Retina (tissue), 1 donor: ENCODE data around the gene ATRN.
"Not testable (repeated sequence)": the region's sequence is repeated elsewhere in the genome, so short reads cannot be mapped to it uniquely, and the experiment has no call there.

Experiments used
- DNase-seq: peaks from one replicate; pipeline ENCODE4 v3.0.0-alpha.2; 2016

ATRN gene

DNA sequence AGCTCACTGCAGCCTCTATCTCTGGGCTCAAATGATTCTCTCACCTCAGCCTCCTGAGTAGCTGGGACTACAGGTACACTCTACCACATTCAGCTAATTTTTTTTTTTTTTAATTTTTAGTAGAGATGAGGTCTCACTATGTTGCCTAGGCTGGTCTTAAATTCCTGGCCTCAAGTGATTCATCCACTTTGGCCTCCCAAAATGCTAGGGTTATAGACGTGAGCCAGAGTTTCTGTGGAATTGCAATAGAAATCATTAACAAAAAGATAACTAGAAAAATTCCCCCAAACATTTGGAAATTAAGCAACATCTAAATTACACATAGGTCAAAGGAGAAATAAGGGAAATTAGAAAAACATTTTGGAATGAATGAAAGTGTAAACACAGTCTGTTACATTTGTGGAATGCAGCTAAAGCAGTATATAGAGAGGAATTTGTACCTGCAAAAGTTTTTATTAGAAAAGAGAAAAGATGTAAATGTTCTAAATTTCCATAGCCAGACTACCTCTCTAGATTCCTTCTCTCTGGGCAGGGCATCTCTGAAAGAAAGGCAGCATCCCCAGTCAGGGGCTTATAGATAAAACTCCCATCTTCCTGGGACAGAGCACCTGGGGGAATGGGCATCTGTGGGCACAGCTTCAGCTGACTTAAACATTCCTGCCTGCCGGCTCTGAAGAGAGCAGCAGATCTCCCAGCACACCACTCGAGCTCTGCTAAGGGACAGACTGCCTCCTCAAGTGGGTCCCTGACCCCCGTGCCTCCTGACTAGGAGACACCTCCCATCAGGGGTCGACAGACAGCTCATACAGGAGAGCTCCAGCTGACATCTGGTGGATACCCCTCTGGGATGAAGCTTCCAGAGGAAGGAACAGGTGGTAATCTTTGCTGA is 51.3 kb downstream of the ATRN start:
- no peak for DNase-seq

DNA sequence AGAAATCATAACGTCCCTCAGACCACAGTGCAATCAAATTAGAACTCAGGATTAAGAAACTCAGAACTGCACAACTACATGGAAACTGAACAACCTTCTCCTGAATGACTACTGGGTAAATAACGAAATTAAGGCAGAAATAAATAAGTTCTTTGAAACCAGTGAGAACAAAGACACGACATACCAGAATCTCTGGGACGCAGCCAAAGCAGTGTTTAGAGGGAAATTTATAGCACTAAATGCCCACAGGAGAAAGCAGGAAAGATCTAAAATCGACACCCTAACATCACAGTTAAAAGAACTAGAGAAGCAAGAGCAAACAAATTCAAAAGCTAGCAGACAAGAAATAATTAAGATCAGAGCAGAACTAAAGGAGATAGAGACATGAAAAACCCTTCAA is 53.9 kb downstream of the ATRN start:
- not testable (repeated sequence) for DNase-seq

DNA sequence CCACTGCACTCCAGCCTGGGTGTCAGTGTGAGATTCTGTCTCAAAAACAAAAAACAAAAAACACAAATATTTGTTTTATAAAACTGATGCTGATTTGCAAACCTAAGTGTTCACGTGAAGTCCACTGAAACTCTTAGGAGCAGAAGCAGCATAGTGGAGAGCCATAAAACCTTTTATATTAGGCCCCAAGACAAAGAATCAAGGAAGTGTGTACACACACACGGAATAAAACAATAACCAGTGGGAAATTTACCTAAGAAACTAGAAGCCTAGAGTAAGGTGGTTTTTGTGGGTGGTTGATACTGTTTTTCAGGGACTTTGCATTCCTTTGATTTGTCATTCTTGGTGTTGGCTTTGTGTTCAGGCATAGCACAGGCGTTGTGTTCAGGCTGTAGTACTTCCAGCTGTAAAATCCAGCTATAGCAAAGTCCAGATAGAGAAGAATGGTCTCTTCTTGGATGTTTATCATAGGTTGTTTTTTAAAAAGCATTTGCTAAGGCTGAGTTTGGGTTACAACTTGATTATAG is 61.3 kb downstream of the ATRN start:
- DNase-seq: no peak

DNA sequence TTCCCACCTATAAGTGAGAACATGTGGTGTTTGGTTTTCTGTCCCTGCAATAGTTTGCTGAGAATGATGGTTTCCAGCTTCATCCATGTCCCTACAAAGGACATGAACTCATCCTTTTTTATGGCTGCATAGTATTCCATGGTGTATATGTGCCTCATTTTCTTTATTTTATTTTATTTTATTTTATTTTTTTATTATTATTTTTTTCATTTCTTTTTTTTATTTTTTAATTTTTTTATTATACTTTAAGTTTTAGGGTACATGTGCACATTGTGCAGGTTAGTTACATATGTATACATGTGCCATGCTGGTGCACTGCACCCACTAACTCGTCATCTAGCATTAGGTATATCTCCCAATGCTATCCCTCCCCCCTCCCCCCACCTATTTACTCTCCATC is 66.9 kb downstream of the ATRN start:
- not testable (repeated sequence) for DNase-seq

DNA sequence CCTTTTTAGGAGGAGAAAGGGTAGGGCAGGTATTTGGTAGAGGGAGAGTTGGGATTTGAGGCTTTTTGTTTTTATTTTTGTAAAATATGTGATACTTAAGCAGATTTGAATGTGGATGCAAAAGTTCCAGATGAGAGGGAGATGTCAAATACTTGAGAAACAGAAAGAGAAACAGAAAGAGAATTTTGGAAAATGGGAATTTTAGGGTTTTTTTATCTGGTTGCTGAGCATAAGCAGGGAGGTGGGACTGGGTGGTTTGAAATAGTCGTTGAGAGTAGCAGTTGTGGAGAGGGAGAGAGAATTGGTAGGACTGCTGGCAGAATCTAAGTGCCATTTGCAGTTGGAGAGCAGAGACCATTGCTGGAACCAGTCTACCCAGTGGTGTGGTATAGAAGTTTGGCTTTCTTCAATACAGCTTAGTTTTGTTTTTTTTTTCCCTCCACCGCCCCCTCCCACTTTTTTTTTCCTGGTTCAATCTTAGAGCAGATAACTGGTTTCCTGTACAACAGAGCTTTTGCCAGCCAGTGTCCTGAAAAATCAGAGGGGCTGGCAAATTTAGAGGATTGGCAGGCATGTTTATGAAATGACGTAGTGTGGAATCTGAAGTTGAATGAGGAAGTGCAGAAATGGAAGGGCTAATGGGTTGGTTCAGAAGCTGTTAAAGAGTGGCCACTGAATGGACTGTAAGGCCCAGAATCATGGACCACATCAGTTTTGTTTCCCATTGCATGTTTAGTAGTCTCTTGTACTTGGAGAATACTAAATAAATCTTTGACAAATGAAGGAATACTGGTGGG is 68.7 kb downstream of the ATRN start:
- no peak for DNase-seq

DNA sequence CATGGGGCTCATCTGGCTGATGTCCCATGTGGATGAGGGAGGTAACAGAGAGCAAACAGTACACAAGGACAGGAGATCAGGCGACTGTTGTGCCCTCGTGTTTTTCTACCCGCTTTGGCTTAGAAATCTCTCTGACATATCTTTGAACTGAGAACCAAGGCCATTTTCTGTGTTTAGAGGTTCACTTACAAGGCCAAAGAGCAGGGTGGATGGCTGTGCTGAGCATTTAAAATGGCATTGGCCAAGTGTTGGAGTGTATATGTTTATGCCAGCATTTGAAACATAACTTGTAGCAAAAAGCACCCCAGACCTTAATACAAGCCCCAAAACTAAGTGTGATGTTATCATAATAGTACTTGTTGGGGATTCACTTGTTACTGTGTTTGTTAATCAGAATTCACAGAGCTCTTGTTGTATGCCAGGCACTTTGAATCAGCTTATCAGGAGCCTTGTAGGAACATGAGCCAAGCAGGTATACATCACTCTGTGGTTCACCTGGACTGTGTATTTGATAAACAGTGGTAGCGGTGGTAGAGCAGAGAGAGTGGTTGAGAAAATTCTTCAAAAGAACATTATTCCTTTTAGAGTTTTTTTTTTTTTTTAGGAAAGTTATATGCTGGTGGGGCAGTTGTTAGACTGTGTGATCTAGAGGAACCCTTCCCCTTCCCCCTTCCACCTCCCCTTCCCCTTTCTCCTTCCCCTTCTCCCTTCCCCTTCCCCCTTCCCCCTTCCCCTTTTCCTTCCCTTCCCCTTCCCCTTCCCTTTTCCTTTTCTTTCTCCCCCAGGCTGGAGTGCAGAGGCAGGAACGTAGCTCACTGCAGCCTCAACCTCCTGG is 71.3 kb downstream of the ATRN start:
- no peak for DNase-seq

DNA sequence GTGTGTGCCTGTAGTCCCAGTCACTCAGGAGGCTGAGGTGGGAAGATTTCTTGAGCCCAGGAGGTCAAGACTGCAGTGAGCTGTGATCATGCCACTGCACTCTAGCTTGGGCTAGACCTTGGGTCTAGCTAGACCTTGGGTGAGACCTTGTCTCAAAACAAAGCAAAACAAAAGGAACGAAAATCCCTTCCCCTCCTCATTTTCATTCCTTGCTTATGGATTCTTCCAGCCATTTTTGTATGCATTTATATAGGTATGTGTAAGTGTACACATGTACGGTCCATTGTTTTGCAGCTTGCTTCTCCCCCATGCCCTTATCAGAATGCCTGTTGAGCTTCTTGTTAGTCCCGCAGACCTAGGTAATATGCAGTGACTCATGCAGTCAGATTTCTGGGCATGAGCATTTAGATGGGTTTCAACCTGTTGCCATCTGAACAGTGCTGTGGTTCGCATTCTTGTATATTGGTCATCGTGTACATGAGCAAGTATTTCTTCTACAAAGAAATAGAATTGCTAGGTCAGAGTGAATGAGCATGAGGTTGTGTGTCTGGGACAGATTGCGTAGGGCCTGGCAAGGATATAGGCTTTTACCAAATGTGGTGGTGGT is 73.2 kb downstream of the ATRN start:
- DNase-seq: no peak

DNA sequence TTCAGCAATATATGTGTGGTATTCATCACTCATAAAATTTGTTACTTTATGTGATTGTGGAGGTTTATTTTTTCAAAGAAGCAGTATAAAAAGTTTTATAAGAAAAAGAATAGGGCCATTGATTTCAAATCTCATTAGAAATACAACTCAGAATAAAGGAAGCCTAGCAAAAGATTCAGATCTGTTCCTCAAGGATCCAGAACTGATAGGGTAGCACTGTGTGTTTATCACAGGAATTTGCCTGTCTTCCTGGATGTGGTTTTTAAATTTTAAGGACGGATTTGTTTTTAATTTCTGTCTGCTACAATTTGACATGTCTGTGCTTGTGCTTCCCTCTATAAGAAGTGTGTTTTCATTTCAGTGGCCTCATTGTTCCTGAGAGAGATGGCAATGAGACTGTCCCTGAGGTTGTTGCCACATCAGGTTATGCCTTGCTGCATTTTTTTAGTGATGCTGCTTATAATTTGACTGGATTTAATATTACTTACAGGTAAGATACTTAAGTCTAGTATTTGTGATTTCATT is 74.6 kb downstream of the ATRN start:
- no peak for DNase-seq

DNA sequence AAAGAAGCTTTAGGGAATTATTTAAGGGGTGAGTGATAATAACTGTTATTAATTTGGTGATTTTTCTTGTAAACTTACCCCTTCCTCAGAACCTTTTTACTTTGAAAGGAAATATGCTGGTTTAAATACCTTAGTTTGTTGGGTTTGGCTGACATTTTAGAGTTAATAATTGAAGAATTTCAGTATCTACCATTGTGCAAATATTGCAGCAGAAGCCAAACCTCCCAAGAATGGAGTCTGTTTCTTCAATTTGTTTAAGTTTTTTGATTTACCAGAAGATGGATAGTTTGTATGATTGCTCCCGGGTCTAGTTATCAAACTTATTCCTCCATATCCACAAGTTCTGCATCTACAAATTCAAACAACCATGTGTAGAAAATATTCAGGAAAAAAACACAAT is 77.1 kb downstream of the ATRN start:
- no peak for DNase-seq

DNA sequence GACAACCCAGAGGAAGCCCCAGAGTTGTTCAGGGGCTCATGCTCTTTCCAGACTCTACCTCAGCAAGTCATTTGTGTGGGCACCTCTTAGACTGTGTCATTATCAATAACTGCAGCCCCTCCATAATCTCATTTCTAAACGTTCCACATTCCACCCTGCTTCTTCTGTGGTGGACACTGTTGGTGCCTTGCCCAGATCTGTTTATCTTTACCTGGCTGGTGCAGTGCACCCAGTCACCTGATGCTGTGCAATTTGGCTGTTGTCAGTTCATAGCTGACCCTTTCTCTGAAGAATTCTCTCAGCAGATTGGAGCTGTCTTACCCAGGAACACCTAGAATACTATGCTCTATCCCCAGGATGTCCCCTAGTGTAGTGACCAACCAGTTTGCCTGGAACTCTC is 80.0 kb downstream of the ATRN start:
- DNase-seq: no peak

DNA sequence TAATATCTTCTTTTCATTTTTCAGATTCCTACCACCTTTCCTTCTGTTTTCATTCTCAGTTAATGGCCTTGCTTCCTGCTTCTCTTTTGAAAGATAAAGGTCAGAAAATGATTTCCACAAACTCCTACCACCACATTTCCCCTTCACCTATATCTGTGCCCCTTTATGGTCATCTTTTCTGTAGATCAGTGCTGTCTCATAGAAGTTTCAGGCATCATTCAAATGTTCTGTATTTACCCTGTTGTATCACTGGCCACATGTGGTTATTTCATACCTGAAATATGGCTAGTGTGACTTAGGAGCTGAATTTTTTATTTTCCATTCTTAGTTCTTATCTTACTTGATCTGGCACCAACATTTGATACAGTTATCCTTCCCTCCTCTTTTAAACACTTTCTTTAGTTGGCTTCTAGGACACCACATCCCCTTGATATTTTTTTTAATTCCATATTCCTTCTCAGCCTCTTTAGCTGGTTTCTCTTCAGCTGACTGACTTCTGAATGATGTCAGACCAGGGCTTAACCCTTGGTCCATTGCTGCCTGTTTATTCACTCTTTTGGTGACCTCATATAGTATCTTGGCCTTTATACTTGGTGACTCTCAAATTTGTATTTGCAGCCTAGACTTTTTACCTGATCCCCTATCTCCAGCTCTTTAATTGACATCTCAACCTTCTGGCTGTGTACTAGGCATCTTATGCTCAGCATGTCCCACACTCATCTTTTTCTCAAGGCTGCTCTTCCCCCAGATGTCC is 81.0 kb downstream of the ATRN start:
- DNase-seq: no peak

DNA sequence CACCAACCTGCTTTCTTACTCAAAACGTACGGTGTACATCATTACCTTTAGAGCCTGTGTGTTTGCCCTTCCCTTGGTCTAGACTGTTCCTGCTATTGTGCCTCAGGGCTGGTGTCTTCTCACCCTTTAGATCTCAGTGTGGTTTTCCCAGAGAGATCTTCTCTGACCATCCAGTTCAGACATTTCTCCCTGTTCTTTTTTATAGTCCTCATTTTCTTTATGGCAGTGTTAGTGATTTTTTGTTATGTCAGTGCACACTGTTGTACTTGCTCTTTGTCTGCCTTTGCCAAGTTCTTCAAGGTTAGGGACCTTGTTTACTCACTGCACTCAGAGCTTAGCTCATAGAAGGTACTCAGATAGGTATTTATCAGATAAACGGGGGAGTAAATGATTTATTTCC is 82.8 kb downstream of the ATRN start:
- no peak for DNase-seq

DNA sequence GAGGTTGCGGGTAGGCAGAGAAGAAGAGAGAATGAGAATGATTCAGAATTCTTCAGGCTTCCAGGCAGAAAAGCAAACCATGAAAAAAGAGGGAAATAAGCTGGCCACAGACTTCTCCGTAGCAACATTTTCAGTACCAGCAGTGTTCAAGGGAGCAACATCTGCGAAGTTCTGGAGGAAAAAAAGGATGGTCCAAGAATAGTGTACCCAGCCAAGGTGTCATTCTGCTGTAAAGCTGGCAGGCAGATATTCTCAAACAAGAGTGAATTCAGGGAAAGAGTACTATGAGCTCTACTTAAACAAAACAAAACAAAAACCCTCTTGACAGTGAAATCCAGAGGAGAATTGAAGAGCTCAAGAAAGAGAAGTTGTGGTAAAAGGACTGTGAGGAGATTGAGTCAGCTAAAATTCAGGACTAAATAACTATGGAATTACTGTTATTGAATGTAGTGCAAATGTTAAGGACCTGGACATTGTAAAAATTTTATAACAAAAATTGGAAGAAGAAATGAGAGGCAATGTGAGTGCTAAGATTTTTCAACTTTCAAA is 86.5 kb downstream of the ATRN start:
- DNase-seq: no peak

DNA sequence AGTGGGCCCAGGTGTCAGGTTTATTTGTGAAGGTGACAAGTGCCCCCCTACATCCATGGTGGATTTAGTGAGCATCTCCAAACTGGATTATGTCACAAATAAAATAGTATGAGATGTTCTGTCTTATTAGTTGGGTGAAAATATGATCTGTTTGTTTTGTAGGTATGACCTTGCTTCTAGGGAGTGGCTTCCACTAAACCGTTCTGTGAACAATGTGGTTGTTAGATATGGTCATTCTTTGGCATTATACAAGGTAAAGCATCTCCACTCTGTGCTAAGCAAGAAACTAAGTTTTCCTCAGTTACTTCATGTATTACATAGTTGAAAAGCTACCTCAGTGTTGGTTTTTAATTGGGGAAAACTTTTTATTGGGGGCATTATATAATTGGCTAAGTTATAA is 88.4 kb downstream of the ATRN start:
- DNase-seq: no peak

DNA sequence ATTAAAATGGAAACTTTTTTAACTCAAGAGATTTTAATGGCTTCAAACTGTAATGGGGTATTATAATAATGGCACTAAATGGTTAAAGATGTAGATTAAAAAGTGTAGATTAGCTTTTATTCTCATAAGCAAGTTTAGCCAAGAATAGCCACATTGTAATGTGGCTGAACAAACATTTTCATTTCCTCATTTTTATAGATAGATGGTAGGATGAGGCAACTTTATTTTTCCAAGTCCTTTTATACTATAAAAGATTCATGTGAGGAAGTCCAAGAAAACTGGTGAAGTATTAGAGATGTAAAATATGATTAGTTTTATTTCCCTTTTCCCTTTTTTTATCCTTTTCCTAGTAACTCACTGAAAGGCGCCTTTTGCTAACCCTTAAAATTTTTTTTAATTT is 88.8 kb downstream of the ATRN start:
- no peak for DNase-seq

DNA sequence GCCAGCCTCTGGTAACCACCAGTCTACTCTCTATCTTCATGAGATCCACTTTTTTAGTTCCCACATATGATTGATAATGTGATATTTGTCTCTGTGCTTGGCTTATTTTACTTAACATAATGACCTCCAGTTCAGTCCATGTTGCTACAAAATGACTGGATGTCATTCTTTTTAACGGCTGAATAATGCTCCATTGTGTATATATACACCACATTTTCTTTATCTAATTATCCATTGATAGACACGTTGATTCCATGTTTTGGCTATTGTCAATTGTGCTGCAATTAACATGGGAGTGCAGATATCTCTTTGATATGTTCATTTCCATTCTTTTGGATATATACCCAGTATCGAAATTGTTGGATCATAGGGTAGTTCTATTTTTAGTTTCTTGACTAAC is 89.3 kb downstream of the ATRN start:
- DNase-seq: no peak

DNA sequence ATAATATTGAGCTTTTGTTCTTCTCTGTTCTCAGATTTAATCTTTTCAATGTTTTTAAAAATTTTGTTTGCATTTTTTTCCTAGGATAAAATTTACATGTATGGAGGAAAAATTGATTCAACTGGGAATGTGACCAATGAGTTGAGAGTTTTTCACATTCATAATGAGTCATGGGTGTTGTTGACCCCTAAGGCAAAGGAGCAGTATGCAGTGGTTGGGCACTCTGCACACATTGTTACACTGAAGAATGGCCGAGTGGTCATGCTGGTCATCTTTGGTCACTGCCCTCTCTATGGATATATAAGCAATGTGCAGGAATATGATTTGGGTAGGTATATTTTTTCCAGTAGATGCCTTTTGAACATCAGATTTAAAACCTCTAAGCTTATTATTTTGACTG is 89.8 kb downstream of the ATRN start:
- DNase-seq: no peak

DNA sequence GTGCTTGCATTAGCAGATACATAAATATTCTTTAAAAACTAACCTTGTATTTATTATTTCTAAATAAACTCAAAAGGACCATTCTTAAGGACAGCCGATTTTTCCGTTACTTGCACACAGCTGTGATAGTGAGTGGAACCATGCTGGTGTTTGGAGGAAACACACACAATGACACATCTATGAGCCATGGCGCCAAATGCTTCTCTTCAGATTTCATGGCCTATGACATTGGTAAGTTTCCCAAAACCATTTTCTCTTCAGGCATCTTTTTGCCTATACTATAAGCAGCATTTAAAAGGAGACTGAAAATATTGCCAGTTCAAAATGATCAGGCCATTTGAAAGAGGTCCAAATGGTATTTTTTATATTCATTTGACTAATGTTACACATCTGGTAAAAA is 92.3 kb downstream of the ATRN start:
- DNase-seq: no peak

DNA sequence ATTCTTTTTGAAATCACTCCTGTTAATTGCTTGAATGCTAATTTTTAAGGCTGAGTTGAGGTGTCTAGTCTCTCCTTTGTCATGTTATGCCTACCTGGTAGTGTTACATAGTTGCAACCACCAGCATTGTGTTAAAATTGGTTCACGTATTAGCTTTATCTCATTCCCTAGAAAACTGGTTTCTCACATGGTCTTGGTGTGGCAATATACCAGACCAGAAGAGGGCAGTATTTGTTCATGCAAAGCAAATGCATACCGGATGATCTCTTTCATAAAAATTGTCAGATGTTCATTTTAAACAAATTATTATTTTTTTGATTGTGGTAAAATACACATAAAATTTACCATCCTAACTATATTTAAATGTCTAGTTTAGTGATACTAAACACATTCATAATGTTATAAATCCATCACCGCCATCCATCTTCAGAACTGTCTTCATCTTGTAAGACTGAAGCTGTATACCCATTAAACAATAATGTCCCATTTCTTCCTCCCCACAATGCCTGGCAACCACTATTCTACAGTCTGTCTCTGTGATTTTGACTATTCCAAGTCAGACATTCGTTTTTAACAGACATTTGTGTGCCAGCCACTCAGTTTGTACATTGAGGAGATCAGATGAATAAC is 92.8 kb downstream of the ATRN start:
- DNase-seq: peak; percentile 13

DNA sequence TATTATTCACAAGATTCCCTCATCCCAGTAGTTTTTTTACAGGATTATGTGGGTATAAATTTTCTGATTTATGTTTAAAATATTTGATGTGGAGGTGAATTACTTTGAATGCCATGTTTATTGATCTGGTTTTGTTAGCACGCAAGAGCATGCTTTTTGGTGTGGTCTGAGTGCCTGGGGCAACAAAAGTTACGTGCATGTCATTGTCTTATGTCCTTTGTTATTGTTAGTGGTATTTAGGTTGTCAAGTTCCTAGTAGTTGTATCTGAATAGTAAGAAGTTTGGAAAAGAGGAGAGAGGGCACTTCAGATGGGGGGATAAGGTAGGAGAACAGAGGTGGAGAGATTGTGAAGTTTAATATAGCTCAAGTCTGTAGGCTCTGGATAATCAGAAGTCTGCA is 95.0 kb downstream of the ATRN start:
- no peak for DNase-seq

DNA sequence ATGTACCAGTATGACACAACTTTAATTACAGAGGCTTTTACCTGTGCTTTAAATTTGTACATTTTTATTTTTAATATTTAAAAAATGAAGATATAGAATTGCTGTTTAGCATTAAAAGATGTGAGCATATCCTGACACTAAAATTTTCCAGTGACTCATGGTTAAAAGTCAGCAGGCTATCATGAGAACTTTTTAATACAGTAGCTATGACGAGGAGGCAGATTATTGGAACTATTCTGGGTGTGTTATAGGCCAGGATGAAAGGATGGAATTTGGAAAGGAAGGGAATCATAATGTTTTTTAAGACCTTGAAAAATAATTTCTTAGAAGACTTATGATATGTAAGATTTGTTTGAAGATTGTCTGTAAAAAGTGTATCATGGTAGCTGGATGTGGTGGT is 101.3 kb downstream of the ATRN start:
- DNase-seq: no peak
